Muscle of leg (tissue), 16 donors: ENCODE measurements around the gene DCBLD1. TPM values are rescaled to one million over a fixed set of nuclear protein-coding genes. Genes with fewer than 3 reads are reported as not detected.
"Not testable (repeated sequence)": the region's sequence is repeated elsewhere in the genome, so short reads cannot be mapped to it uniquely, and the experiment has no call there.

Experiments used
- DNase-seq: peaks from one replicate; pipeline ENCODE4 v3.0.0; 2013
- H3K27ac ChIP-seq: one replicate; pipeline ENCODE4 v1.5.1; 2013; ENCODE audit warnings: mild to moderate bottlenecking, low read length, control low read depth
- H3K27me3 ChIP-seq: one replicate; pipeline ENCODE4 v1.6.1; 2013; ENCODE audit warnings: low read length; ENCODE audit not compliant: control insufficient read depth, insufficient read depth
- H3K36me3 ChIP-seq: one replicate; pipeline ENCODE4 v1.6.1; 2013; ENCODE audit warnings: low read length; ENCODE audit not compliant: control insufficient read depth, insufficient read depth
- H3K4me1 ChIP-seq: one replicate; pipeline ENCODE4 v1.6.1; 2013; ENCODE audit warnings: low read length; ENCODE audit not compliant: control insufficient read depth, insufficient read depth
- H3K4me3 ChIP-seq: one replicate; pipeline ENCODE4 v1.5.1; 2013; ENCODE audit warnings: low read length, control low read depth
- H3K9me3 ChIP-seq: replicated peaks from 2 replicates; pipeline ENCODE4 v1.6.1; 2013; ENCODE audit warnings: low read depth, low read length; ENCODE audit not compliant: control insufficient read depth
- WGBS: methylation state at CpG from one replicate; pipeline ENCODE4 v1.1.5; 2013; ENCODE audit warnings: missing lambda C conversion rate; ENCODE audit not compliant: insufficient coverage; 5-methylcytosine and 5-hydroxymethylcytosine counted together
- long read RNA-seq, 11 donors: transcript quantifications; one replicate each; lab custom pipeline, GENCODE V29; 2026
- polyA plus RNA-seq, 8 donors: library from polyadenylated mRNA; unstranded; fragments of 120-200 nt; gene quantifications; one replicate each; pipeline versions ENCODE4 v1.2.1 to v1.2.3, GENCODE V29; 2013; ENCODE audit warnings: inconsistent platforms in 1 of 8, low replicate concordance in 1 of 8; ENCODE audit not compliant: insufficient read length in 8 of 8, insufficient read depth in 1 of 8
- total RNA-seq: library from RNA; stranded (reverse); fragments of 120-200 nt; gene quantifications from one replicate; pipeline ENCODE4 v1.2.4, GENCODE V29; 2013

Gene DCBLD1
- total RNA-seq (6.8 TPM), polyA plus RNA-seq (1 to 10 TPM; 5.3 to 7.5 (median 6.6) TPM)
- long read RNA-seq, donor 1, partial matches to known transcripts, result 13 of 13 reads
- long read RNA-seq, donor 1, other reads (novel, unspliced or antisense), result 0 of 13 reads
- long read RNA-seq, donor 2, result 0 reads
- long read RNA-seq, donor 3, partial matches to known transcripts, result 43 of 43 reads
- long read RNA-seq, donor 3, other reads (novel, unspliced or antisense), result 0 of 43 reads
- long read RNA-seq, donor 4, partial matches to known transcripts, result 13 of 13 reads
- long read RNA-seq, donor 4, other reads (novel, unspliced or antisense), result 0 of 13 reads
- long read RNA-seq, donor 5, result 0 reads
- long read RNA-seq, donor 6, result 0 reads
- long read RNA-seq, donor 7, partial matches to known transcripts, result 42 of 42 reads
- long read RNA-seq, donor 7, other reads (novel, unspliced or antisense), result 0 of 42 reads
- long read RNA-seq, donor 8, result 0 reads
- long read RNA-seq, donor 9, partial matches to known transcripts, result 0 of 1 reads
- long read RNA-seq, donor 9, other reads (novel, unspliced or antisense), result 0 of 1 reads
- long read RNA-seq, donor 10, partial matches to known transcripts, result 0 of 1 reads
- long read RNA-seq, donor 10, other reads (novel, unspliced or antisense), result 0 of 1 reads
- long read RNA-seq, donor 11, partial matches to known transcripts, result 33 of 33 reads
- long read RNA-seq, donor 11, other reads (novel, unspliced or antisense), result 0 of 33 reads

- peak; percentile 83 for DNase-seq
- WGBS, result under 1% methylated on average over 84 of the region's 96 CpGs
- H3K27ac ChIP-seq, result peak within 1 kb of the TSS; percentile 76
- peaks cover 27% of the 10 kb centered on the region for H3K27me3 ChIP-seq
- no peaks in the 10 kb centered on the region for H3K36me3 ChIP-seq
- peaks cover 10% of the 10 kb centered on the region for H3K4me1 ChIP-seq
- H3K9me3 ChIP-seq, result no peaks in the 10 kb centered on the region
- H3K4me3 ChIP-seq, result peak within 1 kb of the TSS; percentile 68
Observed at GRCh38 chr6:117482240-117483003, at the start of gene DCBLD1. Gene DCBLD1, plus strand, starts transcription at chr6:117482674. Its CDS starts 108 bp downstream, at chr6:117482782.

GRCh38 chr6:117440706-117441525 is 41.6 kb upstream of the DCBLD1 start:
- Histone ChIP-seq H3K36me3 (no peaks in the 10 kb centered on the region), H3K27ac (no peak overlapping the region), H3K4me3 (no peak overlapping the region), H3K27me3 (no peaks in the 10 kb centered on the region), H3K9me3 (no peaks in the 10 kb centered on the region), H3K4me1 (no peaks in the 10 kb centered on the region)
- no CpG with 5 or more reads among the region's 2 CpGs for WGBS
- DNase-seq, result no peak

GRCh38 chr6:117441824-117442264 is 40.6 kb upstream of the DCBLD1 start:
- peaks cover 2% of the 10 kb centered on the region for H3K27me3 ChIP-seq
- DNase-seq, result no peak
- H3K36me3 ChIP-seq, result no peaks in the 10 kb centered on the region
- H3K4me3 ChIP-seq, result no peak overlapping the region
- H3K27ac ChIP-seq, result no peak overlapping the region
- no CpG with 5 or more reads among the region's 2 CpGs for WGBS
- H3K4me1 ChIP-seq, result no peaks in the 10 kb centered on the region
- no peaks in the 10 kb centered on the region for H3K9me3 ChIP-seq

GRCh38 chr6:117442313-117442712 is 40.2 kb upstream of the DCBLD1 start:
- not testable (repeated sequence) for H3K36me3 ChIP-seq, H3K27me3 ChIP-seq, H3K4me1 ChIP-seq, H3K9me3 ChIP-seq, H3K27ac ChIP-seq, H3K4me3 ChIP-seq, DNase-seq
- 83% methylated on average over 5 of the region's 8 CpGs for WGBS

GRCh38 chr6:117444600-117444999 is 37.9 kb upstream of the DCBLD1 start:
- no peaks in the 10 kb centered on the region for H3K9me3 ChIP-seq
- DNase-seq, result no peak
- H3K27me3 ChIP-seq, result peaks cover 12% of the 10 kb centered on the region
- no peak overlapping the region for H3K4me3 ChIP-seq
- H3K27ac ChIP-seq, result no peak overlapping the region
- 67% methylated on average over 1 of the region's 2 CpGs for WGBS
- peaks cover under 1% of the 10 kb centered on the region for H3K4me1 ChIP-seq
- no peaks in the 10 kb centered on the region for H3K36me3 ChIP-seq

- no peak overlapping the region for H3K4me3 ChIP-seq
- WGBS, result 82% methylated on average over 1 of the region's 3 CpGs
- H3K27ac ChIP-seq, result no peak overlapping the region
- H3K4me1 ChIP-seq, result peaks cover 3% of the 10 kb centered on the region
- peaks cover 13% of the 10 kb centered on the region for H3K27me3 ChIP-seq
- no peaks in the 10 kb centered on the region for H3K36me3 ChIP-seq
- DNase-seq, result no peak
- H3K9me3 ChIP-seq, result no peaks in the 10 kb centered on the region
Observed at GRCh38 chr6:117446861-117447260, 35.6 kb upstream of the DCBLD1 start.

- no peak overlapping the region for H3K4me3 ChIP-seq
- H3K27ac ChIP-seq, result no peak overlapping the region
- no peak for DNase-seq
- 25% methylated on average over 1 of the region's 5 CpGs for WGBS
- no peaks in the 10 kb centered on the region for H3K9me3 ChIP-seq
- peaks cover 13% of the 10 kb centered on the region for H3K27me3 ChIP-seq
- no peaks in the 10 kb centered on the region for H3K36me3 ChIP-seq
- peaks cover 3% of the 10 kb centered on the region for H3K4me1 ChIP-seq
Observed at GRCh38 chr6:117448011-117448410, 34.5 kb upstream of the DCBLD1 start.

- Histone ChIP-seq H3K4me3 (no peak overlapping the region), H3K27ac (no peak overlapping the region), H3K9me3 (no peaks in the 10 kb centered on the region), H3K36me3 (no peaks in the 10 kb centered on the region), H3K4me1 (peaks cover 3% of the 10 kb centered on the region), H3K27me3 (peaks cover 13% of the 10 kb centered on the region)
- peak; percentile 22 for DNase-seq
- WGBS, result no CpG with 5 or more reads among the region's 6 CpGs
Observed at GRCh38 chr6:117448732-117449485, 33.6 kb upstream of the DCBLD1 start.
